OCI-LY1 (cell line): ENCODE results near the gene FBLIM1.

ENCODE experiments used
- H2AFZ ChIP-seq: fragments of 200-600 bp; sonication (generic), shearing (Covaris generic); 2 replicates; pipeline ENCODE4 v1.6.0; 2014; ENCODE audit warnings: antibody characterized with exemption, mild to moderate bottlenecking, low read length
- H3F3A ChIP-seq: fragments of 200-600 bp; sonication (generic), shearing (Covaris generic); 2 replicates; pipeline ENCODE4 v1.6.0; 2014; ENCODE audit warnings: mild to moderate bottlenecking, antibody characterized with exemption, low read length, moderate library complexity; ENCODE audit not compliant: insufficient read depth
- H3K27ac ChIP-seq: fragments of 200-600 bp; sonication (generic); 2 replicates; pipeline ENCODE4 v1.5.1; 2014; ENCODE audit warnings: low read length, mixed run types, mild to moderate bottlenecking, low read depth; ENCODE audit not compliant: poor library complexity, severe bottlenecking
- H3K27me3 ChIP-seq: fragments of 200-600 bp; sonication (generic); 2 replicates; pipeline ENCODE4 v1.6.0; 2014; ENCODE audit warnings: antibody characterized with exemption, mild to moderate bottlenecking, low read length, moderate library complexity; ENCODE audit not compliant: insufficient read depth
- H3K36me3 ChIP-seq: fragments of 200-600 bp; sonication (generic); 2 replicates; pipeline ENCODE4 v1.6.1; 2014; ENCODE audit warnings: mild to moderate bottlenecking, antibody characterized with exemption, low read length, moderate library complexity, mixed read lengths; ENCODE audit not compliant: insufficient read depth
- H3K4me1 ChIP-seq: fragments of 200-600 bp; sonication (generic); 2 replicates; pipeline ENCODE4 v1.5.1; 2014; ENCODE audit warnings: mild to moderate bottlenecking, low read length, moderate library complexity; ENCODE audit not compliant: insufficient read depth, severe bottlenecking
- H3K4me2 ChIP-seq: fragments of 200-600 bp; sonication (generic), shearing (Covaris generic); 2 replicates; pipeline ENCODE4 v1.6.1; 2014; ENCODE audit warnings: low read length
- H3K4me3 ChIP-seq: fragments of 200-600 bp; sonication (generic); 2 replicates; pipeline ENCODE4 v1.5.1; 2014; ENCODE audit warnings: low read length, low read depth, mild to moderate bottlenecking, mixed read lengths; ENCODE audit not compliant: poor library complexity, severe bottlenecking
- H3K79me2 ChIP-seq: fragments of 200-600 bp; shearing (Covaris generic); 2 replicates; pipeline ENCODE4 v1.6.1; 2016; ENCODE audit warnings: mixed run types, low read length, mixed read lengths; ENCODE audit not compliant: insufficient read depth
- H3K9ac ChIP-seq: fragments of 200-600 bp; sonication (generic), shearing (Covaris generic); 2 replicates; pipeline ENCODE4 v1.6.1; 2014; ENCODE audit warnings: mild to moderate bottlenecking, low read length, mixed read lengths
- H3K9me2 ChIP-seq: fragments of 200-600 bp; sonication (generic), shearing (Covaris generic); 2 replicates; pipeline ENCODE4 v1.6.1; 2014; ENCODE audit warnings: low read depth, mild to moderate bottlenecking, low read length, mixed read lengths
- H3K9me3 ChIP-seq: fragments of 200-600 bp; shearing (Covaris generic); 2 replicates; pipeline ENCODE4 v1.6.1; 2014; ENCODE audit warnings: low read length, mixed read lengths
- H4K20me1 ChIP-seq: fragments of 200-600 bp; sonication (generic), shearing (Covaris generic); 2 replicates; pipeline ENCODE4 v1.6.0; 2016; ENCODE audit warnings: mild to moderate bottlenecking, low read length; ENCODE audit not compliant: insufficient read depth
- EZH2 ChIP-seq: fragments of 200-600 bp; sonication (generic), shearing (Covaris generic); IDR thresholded peaks from 2 replicates; pipeline ENCODE4 v1.8.0; 2017; ENCODE audit warnings: borderline replicate concordance, mixed run types, mild to moderate bottlenecking, antibody characterized with exemption, low read length, moderate library complexity, mixed read lengths
- TF ChIP-seq, protein P1 (sequence below): fragments of 200-600 bp; sonication (generic), shearing (Covaris generic); IDR thresholded peaks from 2 replicates; pipeline ENCODE4 v1.5.1; 2017; ENCODE audit warnings: mild to moderate bottlenecking, antibody characterized with exemption, low read length, moderate library complexity, mixed read lengths

Gene FBLIM1

DNA sequence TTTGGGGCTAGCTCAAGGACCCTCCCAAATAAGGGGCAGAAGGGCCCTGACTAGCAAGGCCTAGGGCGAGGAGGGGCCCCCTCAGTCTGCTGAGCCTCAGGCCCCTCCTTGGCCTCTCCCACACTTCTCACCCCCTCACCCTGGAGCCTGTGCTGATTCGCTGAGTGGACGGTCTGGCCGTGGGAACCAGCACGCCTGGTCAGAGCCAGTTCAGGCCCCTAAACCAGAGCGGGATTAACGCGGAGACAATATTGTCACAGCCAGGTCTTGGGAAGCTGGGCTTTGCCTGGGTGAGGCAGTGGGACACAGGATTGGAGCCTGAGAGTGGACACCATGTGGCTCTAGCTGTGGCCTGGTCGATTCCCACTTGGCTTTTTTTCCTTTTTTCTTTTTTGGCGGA, 4.8 kb upstream of the FBLIM1 start:
- Histone ChIP-seq H3K4me3 (no peak overlapping the region), H3K27ac (no peak overlapping the region), H3K4me2 (no peak overlapping the region), H4K20me1 (no peaks in the 10 kb centered on the region), H3K9ac (no peak overlapping the region), H3K36me3 (no peaks in the 10 kb centered on the region), H3K79me2 (no peaks in the 10 kb centered on the region), H3K9me2 (no peaks in the 10 kb centered on the region), H3K9me3 (no peaks in the 10 kb centered on the region), H2AFZ (no peak overlapping the region), H3K27me3 (peaks cover 3% of the 10 kb centered on the region; the same call in 1 of the 2 replicates), H3K4me1 (no peaks in the 10 kb centered on the region), H3F3A (no peaks in the 10 kb centered on the region)
- no peak for TF ChIP-seq EZH2
- TF ChIP-seq, protein P1, sequence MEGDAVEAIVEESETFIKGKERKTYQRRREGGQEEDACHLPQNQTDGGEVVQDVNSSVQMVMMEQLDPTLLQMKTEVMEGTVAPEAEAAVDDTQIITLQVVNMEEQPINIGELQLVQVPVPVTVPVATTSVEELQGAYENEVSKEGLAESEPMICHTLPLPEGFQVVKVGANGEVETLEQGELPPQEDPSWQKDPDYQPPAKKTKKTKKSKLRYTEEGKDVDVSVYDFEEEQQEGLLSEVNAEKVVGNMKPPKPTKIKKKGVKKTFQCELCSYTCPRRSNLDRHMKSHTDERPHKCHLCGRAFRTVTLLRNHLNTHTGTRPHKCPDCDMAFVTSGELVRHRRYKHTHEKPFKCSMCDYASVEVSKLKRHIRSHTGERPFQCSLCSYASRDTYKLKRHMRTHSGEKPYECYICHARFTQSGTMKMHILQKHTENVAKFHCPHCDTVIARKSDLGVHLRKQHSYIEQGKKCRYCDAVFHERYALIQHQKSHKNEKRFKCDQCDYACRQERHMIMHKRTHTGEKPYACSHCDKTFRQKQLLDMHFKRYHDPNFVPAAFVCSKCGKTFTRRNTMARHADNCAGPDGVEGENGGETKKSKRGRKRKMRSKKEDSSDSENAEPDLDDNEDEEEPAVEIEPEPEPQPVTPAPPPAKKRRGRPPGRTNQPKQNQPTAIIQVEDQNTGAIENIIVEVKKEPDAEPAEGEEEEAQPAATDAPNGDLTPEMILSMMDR, result no peak

DNA sequence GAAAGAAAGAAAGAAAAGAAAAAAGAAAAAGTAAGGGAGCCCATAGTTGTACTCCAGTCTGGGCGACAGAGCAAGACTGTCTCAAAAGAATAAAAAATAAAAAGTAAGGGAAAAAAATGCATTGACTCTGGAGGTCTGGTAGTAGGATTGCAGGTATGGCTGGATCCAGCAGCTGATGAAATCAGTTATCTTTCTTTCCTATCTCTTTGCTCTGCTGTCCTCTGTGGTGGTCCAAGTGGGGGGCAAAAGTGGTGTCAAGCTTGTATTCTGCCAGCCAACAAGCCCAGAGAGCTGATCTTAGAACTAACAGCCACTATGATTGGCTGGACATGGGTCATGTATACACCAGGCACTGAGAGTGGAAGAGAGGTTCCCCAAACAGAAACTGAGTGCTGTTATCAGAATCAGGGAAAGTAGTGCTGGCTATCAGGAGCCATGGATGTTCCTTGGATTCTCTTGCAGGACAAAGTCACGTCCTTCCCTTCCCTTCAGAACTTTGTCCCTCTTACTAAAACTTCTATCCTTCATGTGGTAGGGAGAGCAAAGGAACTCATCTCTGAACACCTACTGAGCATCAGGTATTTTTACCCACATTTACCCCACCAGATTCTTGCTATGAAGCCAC, 3.5 kb upstream of the FBLIM1 start:
- Histone ChIP-seq H3K79me2 (no peaks in the 10 kb centered on the region), H3F3A (no peaks in the 10 kb centered on the region), H3K9me3 (no peaks in the 10 kb centered on the region), H3K4me3 (no peak overlapping the region), H3K27ac (no peak overlapping the region), H3K27me3 (0 out of 2 replicates have a peak, but pooled peaks cover 3% of the 10 kb centered on the region), H2AFZ (no peak overlapping the region), H3K36me3 (no peaks in the 10 kb centered on the region), H3K9ac (no peak overlapping the region), H3K4me2 (no peak overlapping the region), H3K9me2 (no peaks in the 10 kb centered on the region), H3K4me1 (no peaks in the 10 kb centered on the region), H4K20me1 (no peaks in the 10 kb centered on the region)
- TF ChIP-seq EZH2, result no peak
- TF ChIP-seq, protein P1, result no peak

DNA sequence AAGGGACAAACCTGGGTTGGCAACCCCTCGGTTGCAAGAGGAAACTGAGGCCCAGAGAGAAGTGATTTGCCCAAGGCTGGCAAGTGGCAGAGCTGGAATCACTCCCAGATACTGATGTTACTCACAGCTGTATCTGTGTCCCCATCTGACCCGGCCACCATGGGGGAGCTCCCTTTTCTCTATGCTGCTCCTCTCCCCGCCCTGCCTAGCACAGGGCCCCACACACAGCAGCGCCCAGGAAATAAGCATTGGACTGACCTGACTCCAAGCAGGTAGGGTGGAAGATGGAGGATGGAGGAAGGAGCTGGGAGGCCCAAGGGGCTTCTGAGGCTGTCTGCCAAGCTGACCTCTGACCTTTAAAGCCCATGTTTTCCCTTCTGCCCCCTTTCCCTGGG, 3.0 kb upstream of the FBLIM1 start:
- H2AFZ ChIP-seq, result no peak overlapping the region
- H3K9me3 ChIP-seq, result no peaks in the 10 kb centered on the region
- no peaks in the 10 kb centered on the region for H3K79me2 ChIP-seq
- H3K4me2 ChIP-seq, result no peak overlapping the region
- H4K20me1 ChIP-seq, result no peaks in the 10 kb centered on the region
- TF ChIP-seq EZH2, result no peak
- TF ChIP-seq, protein P1, result no peak
- no peak overlapping the region for H3K4me3 ChIP-seq
- peaks cover 4% of the 10 kb centered on the region; the same call in 1 of the 2 replicates for H3K27me3 ChIP-seq
- H3F3A ChIP-seq, result no peaks in the 10 kb centered on the region
- H3K9me2 ChIP-seq, result no peaks in the 10 kb centered on the region
- H3K9ac ChIP-seq, result no peak overlapping the region
- H3K4me1 ChIP-seq, result no peaks in the 10 kb centered on the region
- no peak overlapping the region for H3K27ac ChIP-seq
- H3K36me3 ChIP-seq, result no peaks in the 10 kb centered on the region
